Trophoblast cell (in vitro differentiated cells and primary cell): ENCODE data around the gene MAP2K5.

Experiments
- DNase-seq, 2 donors: peaks; one replicate each; pipeline ENCODE4 v3.0.0-alpha.2; 2016
- H2AFZ ChIP-seq: 2 replicates; pipeline ENCODE4 v1.6.1; 2013; ENCODE audit warnings: low read length, moderate library complexity, mild to moderate bottlenecking; ENCODE audit not compliant: insufficient read depth, poor library complexity
- H2AK5ac ChIP-seq: 2 replicates; pipeline ENCODE4 v1.6.1; 2013; ENCODE audit warnings: mild to moderate bottlenecking, low read length
- H2BK120ac ChIP-seq: 2 replicates; pipeline ENCODE4 v1.6.1; 2013; ENCODE audit warnings: low read length, mild to moderate bottlenecking, moderate library complexity; ENCODE audit not compliant: insufficient read depth, poor library complexity
- H2BK12ac ChIP-seq: 2 replicates; pipeline ENCODE4 v1.6.1; 2013; ENCODE audit warnings: mild to moderate bottlenecking, low read length, moderate library complexity
- H2BK5ac ChIP-seq: 2 replicates; pipeline ENCODE4 v1.6.1; 2013; ENCODE audit warnings: low read length, low read depth, moderate library complexity, mild to moderate bottlenecking; ENCODE audit not compliant: poor library complexity
- H3K14ac ChIP-seq: 2 replicates; pipeline ENCODE4 v1.6.1; 2013; ENCODE audit warnings: mild to moderate bottlenecking, low read length
- H3K18ac ChIP-seq: 2 replicates; pipeline ENCODE4 v1.6.1; 2013; ENCODE audit warnings: mild to moderate bottlenecking, low read length
- H3K23ac ChIP-seq: 2 replicates; pipeline ENCODE4 v1.6.1; 2013; ENCODE audit warnings: low read length
- H3K27ac ChIP-seq: 2 replicates; pipeline ENCODE4 v1.5.1; 2013; ENCODE audit warnings: low read depth, mild to moderate bottlenecking, inconsistent platforms, low read length, moderate library complexity
- H3K27me3 ChIP-seq: 2 replicates; pipeline ENCODE4 v1.6.1; 2013; ENCODE audit warnings: inconsistent platforms, mild to moderate bottlenecking, low read length, moderate library complexity; ENCODE audit not compliant: insufficient read depth
- H3K36me3 ChIP-seq, 2 experiments: 1 replicate in 1 of 2; 2 replicates in 1 of 2; pipeline ENCODE4 v1.6.1; 2013; ENCODE audit warnings: low read length in 2 of 2, mild to moderate bottlenecking in 2 of 2, moderate library complexity in 1 of 2; ENCODE audit not compliant: insufficient read depth in 2 of 2, control insufficient read depth in 1 of 2
- H3K4ac ChIP-seq: 2 replicates; pipeline ENCODE4 v1.6.1; 2013; ENCODE audit warnings: low read depth, mild to moderate bottlenecking, low read length, moderate library complexity
- H3K4me1 ChIP-seq, 2 experiments: 1 replicate in 1 of 2; 2 replicates in 1 of 2; pipeline ENCODE4 v1.6.1; 2013; ENCODE audit warnings: low read length in 2 of 2, mild to moderate bottlenecking in 2 of 2, moderate library complexity in 1 of 2; ENCODE audit not compliant: insufficient read depth in 2 of 2, control insufficient read depth in 1 of 2
- H3K4me2 ChIP-seq: 2 replicates; pipeline ENCODE4 v1.6.1; 2013; ENCODE audit warnings: inconsistent platforms, mild to moderate bottlenecking, low read length, moderate library complexity
- H3K4me3 ChIP-seq: 2 replicates; pipeline ENCODE4 v1.5.1; 2013; ENCODE audit warnings: mild to moderate bottlenecking, low read depth, low read length, inconsistent platforms
- H3K79me1 ChIP-seq: one replicate; pipeline ENCODE4 v1.6.1; 2013; ENCODE audit warnings: low read length
- H3K79me2 ChIP-seq: 2 replicates; pipeline ENCODE4 v1.6.1; 2013; ENCODE audit warnings: low read length, mild to moderate bottlenecking; ENCODE audit not compliant: control insufficient read depth, insufficient read depth, poor library complexity
- H3K9ac ChIP-seq: 2 replicates; pipeline ENCODE4 v1.6.1; 2013; ENCODE audit warnings: mild to moderate bottlenecking, low read length
- H3K9me3 ChIP-seq: 2 replicates; pipeline ENCODE4 v1.6.1; 2013; ENCODE audit warnings: low read depth, mild to moderate bottlenecking, control low read depth, inconsistent platforms, low read length; ENCODE audit not compliant: insufficient read depth
- H4K12ac ChIP-seq: 2 replicates; pipeline ENCODE4 v1.6.1; 2013; ENCODE audit warnings: low read depth, mild to moderate bottlenecking, low read length, moderate library complexity
- H4K8ac ChIP-seq: 2 replicates; pipeline ENCODE4 v1.6.1; 2013; ENCODE audit warnings: low read depth, mild to moderate bottlenecking, low read length, moderate library complexity
- H4K91ac ChIP-seq: one replicate; pipeline ENCODE4 v1.6.1; 2013; ENCODE audit warnings: low read depth, mild to moderate bottlenecking, low read length, moderate library complexity
- WGBS: extraction: QIAGEN DNeasy Blood & Tissue Kit; methylation state at CpG from one replicate; pipeline ENCODE4 v1.1.7; 2013; ENCODE audit warnings: missing lambda C conversion rate; ENCODE audit not compliant: insufficient read length, insufficient coverage; ENCODE audit errors: extremely low coverage; 5-methylcytosine and 5-hydroxymethylcytosine counted together

MAP2K5 gene

DNA sequence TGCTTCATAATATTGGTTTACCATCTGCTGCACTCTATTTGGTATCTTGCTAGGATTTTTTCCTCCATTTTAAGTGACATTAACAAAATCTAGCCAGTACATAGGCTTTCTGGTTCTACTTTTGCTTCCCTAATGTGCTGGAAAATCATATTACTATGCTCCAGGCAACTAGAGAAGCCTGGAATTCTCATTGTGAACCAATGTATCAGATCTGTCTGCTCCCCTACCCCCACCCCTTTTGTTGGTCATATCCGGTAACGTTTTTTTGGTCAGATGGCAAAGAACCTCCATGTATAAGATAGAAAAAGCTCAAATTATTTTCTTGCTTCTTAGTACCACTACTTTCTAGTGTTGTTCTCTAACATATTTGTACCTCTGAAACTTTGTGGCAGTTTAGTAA lies 17.1 kb downstream of the MAP2K5 start:
- Histone ChIP-seq H3K4me1 (peaks cover 0 to 5% of the 10 kb centered on the region in 2 experiments), H3K23ac (no peak overlapping the region), H2BK120ac (no peak overlapping the region), H3K79me2 (no peaks in the 10 kb centered on the region), H2BK12ac (no peak overlapping the region), H2BK5ac (no peak overlapping the region), H3K27me3 (no peaks in the 10 kb centered on the region), H4K8ac (no peak overlapping the region), H3K18ac (no peak overlapping the region), H3K9ac (no peak overlapping the region), H3K36me3 (no peaks in the 10 kb centered on the region), H3K79me1 (no peaks in the 10 kb centered on the region), H3K4me2 (no peak overlapping the region), H3K9me3 (no peaks in the 10 kb centered on the region), H4K12ac (no peak overlapping the region), H3K14ac (no peak overlapping the region), H4K91ac (no peak overlapping the region), H3K4ac (no peak overlapping the region), H2AK5ac (no peak overlapping the region), H3K27ac (no peak overlapping the region), H2AFZ (no peak overlapping the region), H3K4me3 (no peak overlapping the region)
- no CpG with 5 or more reads among the region's 2 CpGs for WGBS
- DNase-seq: no peak

DNA sequence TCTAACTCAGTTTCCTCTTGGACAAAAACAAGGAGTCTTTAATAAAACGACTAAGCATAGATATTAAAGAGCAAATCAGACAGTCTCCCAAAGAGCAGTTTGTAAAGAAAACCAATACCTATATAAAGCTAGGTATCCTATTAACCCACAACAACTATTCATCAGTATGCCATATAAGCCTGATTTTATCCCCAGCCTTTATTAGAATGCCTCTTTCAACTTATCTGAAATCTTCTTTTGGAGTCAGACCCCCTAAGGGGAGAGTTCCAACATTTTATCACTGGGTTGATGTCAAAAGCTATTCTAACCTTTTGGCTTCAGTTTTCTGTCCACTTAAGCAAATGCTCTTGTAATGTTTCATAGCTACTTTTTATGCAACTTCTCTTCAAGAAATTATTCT lies 17.8 kb downstream of the MAP2K5 start:
- Histone ChIP-seq H4K91ac (no peak overlapping the region), H3K18ac (no peak overlapping the region), H2BK12ac (no peak overlapping the region), H3K9me3 (no peaks in the 10 kb centered on the region), H3K79me2 (no peaks in the 10 kb centered on the region), H4K8ac (no peak overlapping the region), H2AFZ (no peak overlapping the region), H3K4ac (no peak overlapping the region), H2AK5ac (no peak overlapping the region), H3K4me2 (no peak overlapping the region), H4K12ac (no peak overlapping the region), H3K23ac (no peak overlapping the region), H3K4me3 (no peak overlapping the region), H3K27me3 (no peaks in the 10 kb centered on the region), H3K9ac (no peak overlapping the region), H2BK120ac (no peak overlapping the region), H3K79me1 (no peaks in the 10 kb centered on the region), H3K4me1 (peaks cover 0 to 5% of the 10 kb centered on the region in 2 experiments), H3K36me3 (no peaks in the 10 kb centered on the region), H3K14ac (no peak overlapping the region), H2BK5ac (no peak overlapping the region), H3K27ac (no peak overlapping the region)
- no CpG with 5 or more reads among the region's 1 CpG for WGBS
- DNase-seq: no peak

DNA sequence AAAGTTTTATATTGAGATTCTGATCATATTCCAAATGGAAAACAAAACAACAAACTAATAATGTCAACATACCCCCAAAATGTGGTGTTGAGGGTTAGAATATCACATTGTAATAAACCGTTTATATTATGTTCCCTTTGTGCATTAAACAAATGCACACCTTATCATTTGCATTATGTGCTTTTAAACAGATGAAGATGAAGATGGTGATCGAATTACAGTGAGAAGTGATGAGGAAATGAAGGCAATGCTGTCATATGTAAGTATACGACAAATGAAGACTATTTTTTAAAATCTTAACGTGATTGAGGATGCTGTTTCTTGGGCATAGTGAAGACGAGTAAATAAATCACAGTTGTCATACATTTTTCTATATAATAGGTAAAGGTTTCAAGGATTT lies 20.6 kb downstream of the MAP2K5 start:
- Histone ChIP-seq H3K9ac (no peak overlapping the region), H2BK12ac (no peak overlapping the region), H3K14ac (no peak overlapping the region), H3K4ac (no peak overlapping the region), H2AK5ac (no peak overlapping the region), H2BK5ac (no peak overlapping the region), H3K79me1 (no peaks in the 10 kb centered on the region), H2BK120ac (no peak overlapping the region), H3K4me2 (no peak overlapping the region), H3K27ac (no peak overlapping the region), H4K8ac (no peak overlapping the region), H2AFZ (no peak overlapping the region), H4K12ac (no peak overlapping the region), H3K36me3 (no peaks in the 10 kb centered on the region), H3K4me1 (peaks cover 0 to 5% of the 10 kb centered on the region in 2 experiments), H3K27me3 (no peaks in the 10 kb centered on the region), H3K79me2 (no peaks in the 10 kb centered on the region), H4K91ac (no peak overlapping the region), H3K9me3 (no peaks in the 10 kb centered on the region), H3K4me3 (no peak overlapping the region), H3K18ac (no peak overlapping the region), H3K23ac (no peak overlapping the region)
- no CpG with 5 or more reads among the region's 5 CpGs for WGBS
- no peak for DNase-seq

DNA sequence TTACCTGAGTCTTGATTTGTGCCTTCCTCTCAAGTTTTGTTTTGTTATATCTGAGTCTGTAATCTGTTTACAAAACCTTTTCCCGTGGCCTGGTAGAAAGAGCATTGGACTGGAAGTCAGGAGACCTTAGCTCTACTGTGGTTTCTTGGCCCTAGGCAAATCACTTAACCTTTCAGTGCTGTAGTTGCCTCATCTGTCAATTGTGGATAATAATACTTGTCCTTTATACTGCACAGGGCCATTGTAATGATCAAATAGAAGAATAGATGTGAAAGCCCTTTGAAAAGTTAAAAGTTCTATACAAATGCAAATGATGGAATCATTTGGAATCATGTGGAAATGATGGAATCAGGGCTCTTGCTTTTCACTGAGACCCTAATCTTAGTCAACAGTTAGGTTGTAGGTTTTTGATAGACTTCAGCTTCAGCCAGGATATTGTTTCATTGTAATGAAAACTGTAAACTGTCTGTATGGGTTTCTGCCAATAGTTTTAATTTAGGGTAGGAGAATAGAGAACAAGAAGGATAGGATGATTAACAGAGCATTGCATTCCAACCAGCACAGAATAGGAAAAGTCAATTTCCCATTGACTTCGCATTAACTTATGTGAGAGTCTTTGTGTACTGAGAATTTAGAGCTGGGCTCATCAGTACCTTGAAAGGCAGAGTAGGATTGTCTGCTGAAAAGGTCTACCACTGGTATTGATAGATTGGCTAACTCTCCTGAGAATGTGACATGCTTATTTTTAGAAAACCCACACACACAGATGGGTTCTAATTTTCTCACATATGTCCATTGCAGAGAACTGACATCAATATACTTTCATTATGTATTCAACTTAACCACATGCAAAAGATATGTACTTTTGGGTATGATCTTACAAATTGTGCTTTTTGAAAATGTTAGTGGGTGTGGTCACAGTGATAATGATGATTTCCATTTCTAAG lies 21.8 kb downstream of the MAP2K5 start:
- no CpG with 5 or more reads among the region's 2 CpGs for WGBS
- H3K79me2 ChIP-seq: no peaks in the 10 kb centered on the region
- H3K4me1 ChIP-seq: no peaks in the 10 kb centered on the region
- H3K4me3 ChIP-seq: no peak overlapping the region
- H4K91ac ChIP-seq: no peak overlapping the region
- no peak overlapping the region for H2BK120ac ChIP-seq
- H2AFZ ChIP-seq: no peak overlapping the region
- no peak overlapping the region for H3K27ac ChIP-seq
- no peak overlapping the region for H4K8ac ChIP-seq
- no peak overlapping the region for H2AK5ac ChIP-seq
- no peak for DNase-seq
- no peak overlapping the region for H3K9ac ChIP-seq
- no peak overlapping the region for H3K14ac ChIP-seq
- H3K4me2 ChIP-seq: no peak overlapping the region
- no peaks in the 10 kb centered on the region for H3K36me3 ChIP-seq
- H4K12ac ChIP-seq: no peak overlapping the region
- no peak overlapping the region for H2BK12ac ChIP-seq
- no peak overlapping the region for H3K23ac ChIP-seq
- H3K18ac ChIP-seq: no peak overlapping the region
- H3K4ac ChIP-seq: no peak overlapping the region
- no peaks in the 10 kb centered on the region for H3K9me3 ChIP-seq
- H3K27me3 ChIP-seq: no peaks in the 10 kb centered on the region
- H3K79me1 ChIP-seq: no peaks in the 10 kb centered on the region
- no peak overlapping the region for H2BK5ac ChIP-seq
